IPS-NIHi7 (cell line): ENCODE measurements around the gene DAPK3.

Experiments used
- DNase-seq: peaks from one replicate; pipeline ENCODE4 v3.0.0; 2012; ENCODE audit warnings: mixed read lengths; ENCODE audit errors: extremely low spot score

The DAPK3 gene

GRCh38 chr19:3916033-3916432, 54.9 kb downstream of the DAPK3 start:
- no peak for DNase-seq

- DNase-seq, result no peak
Observed at GRCh38 chr19:3914199-3914598, 56.7 kb downstream of the DAPK3 start.

- DNase-seq, result no peak
Observed at GRCh38 chr19:3910105-3910504, 60.8 kb downstream of the DAPK3 start.
